ENCODE data around the gene DNAJC5.

GRCh38 chr20:63920226-63920625 lies 25.3 kb downstream of the DNAJC5 start:
- TF ChIP-seq CTCF (IDR thresholded peaks at IDR 0.05; ENCODE audit: extremely low read depth in 1 of 2, insufficient read depth in 1 of 2, low read depth in 1 of 2, low read length in 2 of 2) (no peak), POLR2A (IDR thresholded peaks at IDR 0.05; ENCODE audit: low read depth, low read length) (no peak), EZH2 (IDR thresholded peaks at IDR 0.05; ENCODE audit: borderline replicate concordance, low read depth, low read length, severe bottlenecking) (no peak), MAX (IDR thresholded peaks at IDR 0.05; ENCODE audit: insufficient read depth, insufficient read length) (no peak), JUN (IDR thresholded peaks at IDR 0.05; ENCODE audit: borderline replicate concordance, insufficient read depth, insufficient read length, low read depth) (no peak)
